Measurements from ENCODE around the gene PDE4C. TPM values are rescaled to one million over a fixed set of nuclear protein-coding genes. Genes with fewer than 3 reads are reported as not detected.
A peak's percentile ranks its signal among the peaks of the same experiment; 100 is the strongest.

The PDE4C gene
- total RNA-seq, 1 experiment from 2014 or later = 0.42 TPM

- intact Hi-C loops (cut with micrococcal nuclease) = no loop called here
- Mint-ChIP-seq H3K4me1 (ENCODE audit: insufficient read depth, unreplicated experiment) (no peaks in the 10 kb centered on the region), H3K9me3 (ENCODE audit: unreplicated experiment) (no peaks in the 10 kb centered on the region), H3K27ac (ENCODE audit: low read depth, unreplicated experiment) (no peak overlapping the region), H3K36me3 (ENCODE audit: insufficient read depth, unreplicated experiment) (no peaks in the 10 kb centered on the region), H3K4me3 (ENCODE audit: unreplicated experiment) (no peak overlapping the region), H3K27me3 (ENCODE audit: insufficient read depth, unreplicated experiment) (no peaks in the 10 kb centered on the region)
- ChIA-PET POLR2A (interaction anchor here (0.6 to 3.6 kb wide), 3 partner anchors 8 to 92 kb away, joined by 3 to 24 read pairs (median 3); partner anchors contain the start of gene MPV17L2), CTCF (interaction anchor here (0.5 to 1.5 kb wide), 8 partner anchors 9 to 144 kb away, joined by 3 to 10 read pairs (median 4); partner anchors contain the start of gene IQCN)
- TF ChIP-seq, protein P1, sequence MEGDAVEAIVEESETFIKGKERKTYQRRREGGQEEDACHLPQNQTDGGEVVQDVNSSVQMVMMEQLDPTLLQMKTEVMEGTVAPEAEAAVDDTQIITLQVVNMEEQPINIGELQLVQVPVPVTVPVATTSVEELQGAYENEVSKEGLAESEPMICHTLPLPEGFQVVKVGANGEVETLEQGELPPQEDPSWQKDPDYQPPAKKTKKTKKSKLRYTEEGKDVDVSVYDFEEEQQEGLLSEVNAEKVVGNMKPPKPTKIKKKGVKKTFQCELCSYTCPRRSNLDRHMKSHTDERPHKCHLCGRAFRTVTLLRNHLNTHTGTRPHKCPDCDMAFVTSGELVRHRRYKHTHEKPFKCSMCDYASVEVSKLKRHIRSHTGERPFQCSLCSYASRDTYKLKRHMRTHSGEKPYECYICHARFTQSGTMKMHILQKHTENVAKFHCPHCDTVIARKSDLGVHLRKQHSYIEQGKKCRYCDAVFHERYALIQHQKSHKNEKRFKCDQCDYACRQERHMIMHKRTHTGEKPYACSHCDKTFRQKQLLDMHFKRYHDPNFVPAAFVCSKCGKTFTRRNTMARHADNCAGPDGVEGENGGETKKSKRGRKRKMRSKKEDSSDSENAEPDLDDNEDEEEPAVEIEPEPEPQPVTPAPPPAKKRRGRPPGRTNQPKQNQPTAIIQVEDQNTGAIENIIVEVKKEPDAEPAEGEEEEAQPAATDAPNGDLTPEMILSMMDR (IDR thresholded peaks at IDR 0.05; ENCODE audit: unreplicated experiment) = no peak
- DNase-seq (ENCODE audit: unreplicated experiment) = no peak
- BruUV-seq (replicated peaks) = no TSS peak
These were observed 42.7 kb downstream of the PDE4C start for GRCh38 chr19:18183529-18183928.

GRCh38 chr19:18179957-18180356 lies 46.3 kb downstream of the PDE4C start:
- no peaks in the 10 kb centered on the region for H3K9me3 Mint-ChIP-seq (ENCODE audit: unreplicated experiment)
- no peaks in the 10 kb centered on the region for H3K27me3 Mint-ChIP-seq (ENCODE audit: insufficient read depth, unreplicated experiment)
- DNase-seq (ENCODE audit: unreplicated experiment) = no peak
- intact Hi-C loops (cut with micrococcal nuclease) = no loop called here
- no peaks in the 10 kb centered on the region for H3K4me1 Mint-ChIP-seq (ENCODE audit: insufficient read depth, unreplicated experiment)
- TF ChIP-seq, protein P1 (IDR thresholded peaks at IDR 0.05; ENCODE audit: unreplicated experiment) = no peak
- H3K27ac Mint-ChIP-seq (ENCODE audit: low read depth, unreplicated experiment) = no peak overlapping the region
- H3K4me3 Mint-ChIP-seq (ENCODE audit: unreplicated experiment) = no peak overlapping the region
- CTCF ChIA-PET = interaction anchor here (0.7 to 1.8 kb wide), 2 partner anchors 67 to 71 kb away, joined by 3 to 9 read pairs; no protein-coding TSS in a partner anchor
- POLR2A ChIA-PET = interaction anchor here (0.9 kb wide), 1 partner anchor 13 kb away, joined by 3 read pairs; the partner anchor contains the start of gene MPV17L2
- H3K36me3 Mint-ChIP-seq (ENCODE audit: insufficient read depth, unreplicated experiment) = no peaks in the 10 kb centered on the region
- BruUV-seq (replicated peaks) = no TSS peak

GRCh38 chr19:18176367-18177310 lies 49.6 kb downstream of the PDE4C start:
- peaks cover 5% of the 10 kb centered on the region for H3K36me3 Mint-ChIP-seq (ENCODE audit: insufficient read depth, unreplicated experiment)
- TF ChIP-seq, protein P1 (IDR thresholded peaks at IDR 0.05; ENCODE audit: unreplicated experiment) = no peak
- no peaks in the 10 kb centered on the region for H3K27me3 Mint-ChIP-seq (ENCODE audit: insufficient read depth, unreplicated experiment)
- CTCF ChIA-PET = interaction anchor here (0.8 to 3.0 kb wide), 4 partner anchors 16 to 103 kb away, joined by 3 to 11 read pairs (median 4); no protein-coding TSS in a partner anchor
- no peak overlapping the region for H3K27ac Mint-ChIP-seq (ENCODE audit: low read depth, unreplicated experiment)
- BruUV-seq (replicated peaks) = no TSS peak
- POLR2A ChIA-PET = interaction anchor here (1.1 to 3.8 kb wide), 2 partner anchors 15 to 45 kb away, joined by 5 to 35 read pairs; partner anchors contain the start of gene MPV17L2
- no peaks in the 10 kb centered on the region for H3K9me3 Mint-ChIP-seq (ENCODE audit: unreplicated experiment)
- peaks cover 5% of the 10 kb centered on the region for H3K4me1 Mint-ChIP-seq (ENCODE audit: insufficient read depth, unreplicated experiment)
- no peak for DNase-seq (ENCODE audit: unreplicated experiment)
- intact Hi-C loops (cut with micrococcal nuclease) = no loop called here
- no peak overlapping the region for H3K4me3 Mint-ChIP-seq (ENCODE audit: unreplicated experiment)

- H3K4me1 Mint-ChIP-seq (ENCODE audit: insufficient read depth, unreplicated experiment) = peaks cover 5% of the 10 kb centered on the region
- peaks cover 22% of the 10 kb centered on the region for H3K36me3 Mint-ChIP-seq (ENCODE audit: insufficient read depth, unreplicated experiment)
- TF ChIP-seq, protein P1 (IDR thresholded peaks at IDR 0.05; ENCODE audit: unreplicated experiment) = no peak
- H3K27ac Mint-ChIP-seq (ENCODE audit: low read depth, unreplicated experiment) = no peak overlapping the region
- ChIA-PET CTCF (interaction anchor here (0.9 to 3.0 kb wide), 10 partner anchors 8 to 238 kb away, joined by 3 to 11 read pairs (median 4); no protein-coding TSS in a partner anchor), POLR2A (interaction anchor here (1.3 to 3.8 kb wide), 5 partner anchors 11 to 57 kb away, joined by 3 to 35 read pairs (median 8); partner anchors contain the start of genes MPV17L2 and RAB3A)
- intact Hi-C loops (cut with micrococcal nuclease) = no loop called here
- no peaks in the 10 kb centered on the region for H3K27me3 Mint-ChIP-seq (ENCODE audit: insufficient read depth, unreplicated experiment)
- no peaks in the 10 kb centered on the region for H3K9me3 Mint-ChIP-seq (ENCODE audit: unreplicated experiment)
- BruUV-seq (replicated peaks) = no TSS peak
- H3K4me3 Mint-ChIP-seq (ENCODE audit: unreplicated experiment) = peak overlapping the region; percentile 80
- no peak for DNase-seq (ENCODE audit: unreplicated experiment)
These were observed 51.3 kb downstream of the PDE4C start for GRCh38 chr19:18174983-18175382.

All from MCF 10A (cell line).